Left lung (tissue), 10 donors: ENCODE data around the gene SLC9A3. TPM values are rescaled to one million over a fixed set of nuclear protein-coding genes. Genes with fewer than 3 reads are reported as not detected.

ENCODE experiments used
- ATAC-seq: fragments of 200-7000 bp; cut with Tn5 transposase; one replicate; pipeline ENCODE4 v1.9.1; 2020; ENCODE audit warnings: moderate library complexity
- DNase-seq, 4 donors: peaks; one replicate each; pipeline ENCODE4 v3.0.0-alpha.2; 2013 to 2020
- H3K27ac ChIP-seq, 2 donors: fragments of 200-600 bp; sonication (generic) in 1 of 2; one replicate each; pipeline versions ENCODE4 v1.5.0 to v1.8.0; 2020 to 2021
- H3K27me3 ChIP-seq, 2 donors: fragments of 200-600 bp; sonication (generic) in 1 of 2; one replicate each; pipeline versions ENCODE4 v1.5.0 to v1.8.0; 2020 to 2021
- H3K36me3 ChIP-seq, 2 donors: fragments of 200-600 bp; sonication (generic) in 1 of 2; one replicate each; pipeline versions ENCODE4 v1.5.0 to v1.8.0; 2020 to 2021
- H3K4me1 ChIP-seq, 2 donors: fragments of 200-600 bp; one replicate each; pipeline ENCODE4 v1.8.0; 2021
- H3K4me3 ChIP-seq, 2 donors: fragments of 200-600 bp; sonication (generic) in 1 of 2; one replicate each; pipeline versions ENCODE4 v1.5.0 to v1.8.0; 2020 to 2021; ENCODE audit warnings: mild to moderate bottlenecking in 1 of 2
- H3K9me3 ChIP-seq, 2 donors: fragments of 200-600 bp; sonication (generic) in 1 of 2; one replicate each; pipeline versions ENCODE4 v1.5.0 to v1.8.0; 2020 to 2021
- intact Hi-C, 2 donors: fragments of 100-400 bp; cut with DNase I; formaldehyde crosslinking; loops; one replicate each; pipeline versions ENCODE4 v1.11.2 to v1.14.2; 2022
- polyA plus RNA-seq, 6 donors: library from polyadenylated mRNA; unstranded; fragments of 120-200 nt; gene quantifications; one replicate each; pipeline ENCODE4 v1.2.1, GENCODE V29; 2013; ENCODE audit not compliant: insufficient read length in 6 of 6
- total RNA-seq, 2 donors: library from RNA; stranded (reverse); fragmentation: NEBNext Ultra II Directional; extraction: Animal tissue kit (Norgen Biotek cat#: 25700); gene quantifications; one replicate each; pipeline ENCODE4 v1.2.1, GENCODE V29; 2021
- TF ChIP-seq, protein P1 (sequence below), 2 donors: fragments of 200-600 bp; sonication (generic) in 1 of 2; IDR thresholded peaks; one replicate each; pipeline versions ENCODE4 v1.5.0 to v1.8.0; 2021; ENCODE audit warnings: antibody characterized with exemption in 2 of 2
- donor health status: DM: no; HTN: yes; CAD: no.
- donor health status: DM: no; HTN: no; CAD: no.

Gene SLC9A3
- total and polyA plus RNA-seq, 8 donors: 0.99 to 4.3 (median 2.9) TPM

DNA sequence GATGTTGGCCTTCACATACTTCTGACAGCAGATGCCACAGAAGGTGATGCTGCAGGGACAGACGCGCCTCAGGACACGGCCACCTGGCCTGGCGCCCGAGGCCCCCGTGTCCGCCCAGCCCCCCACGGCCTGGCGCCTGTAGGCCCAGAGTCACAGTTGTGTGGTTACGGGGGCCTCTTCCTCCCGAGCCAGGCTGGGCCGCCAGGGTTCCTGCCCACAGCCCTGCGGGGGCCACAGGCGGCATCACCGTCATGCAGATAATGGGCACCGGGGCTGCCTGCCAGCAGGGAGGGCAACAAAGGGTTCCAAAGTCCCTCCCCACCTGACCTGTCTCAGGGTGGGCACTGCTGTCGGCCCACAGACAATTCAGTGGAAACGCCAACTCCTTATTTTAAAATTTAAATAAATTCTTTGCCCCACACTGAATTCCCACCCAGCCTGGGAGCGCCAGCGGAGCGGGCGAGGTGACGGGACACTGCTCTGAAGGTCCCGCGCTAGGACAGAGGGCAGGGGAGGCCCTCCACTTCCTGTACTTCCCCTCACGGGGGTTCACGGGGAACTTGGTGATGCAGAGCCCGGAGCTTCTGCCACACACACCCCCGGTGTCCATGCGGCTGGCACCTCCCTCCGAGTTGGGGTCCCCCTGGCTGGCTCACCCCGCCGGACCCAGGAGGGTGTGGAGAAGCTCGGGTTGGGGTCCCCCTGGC, 40.7 kb downstream of the SLC9A3 start:
- DNase-seq (no peak), ATAC-seq (no peak)
- Histone ChIP-seq H3K9me3 (no peaks in the 10 kb centered on the region), H3K4me1 (no peaks in the 10 kb centered on the region), H3K36me3 (no peaks in the 10 kb centered on the region), H3K27ac (no peak overlapping the region), H3K27me3 (peaks cover 7 to 85% of the 10 kb centered on the region in 2 donors), H3K4me3 (no peak overlapping the region)
- intact Hi-C loops: no loop called here
- TF ChIP-seq, protein P1, sequence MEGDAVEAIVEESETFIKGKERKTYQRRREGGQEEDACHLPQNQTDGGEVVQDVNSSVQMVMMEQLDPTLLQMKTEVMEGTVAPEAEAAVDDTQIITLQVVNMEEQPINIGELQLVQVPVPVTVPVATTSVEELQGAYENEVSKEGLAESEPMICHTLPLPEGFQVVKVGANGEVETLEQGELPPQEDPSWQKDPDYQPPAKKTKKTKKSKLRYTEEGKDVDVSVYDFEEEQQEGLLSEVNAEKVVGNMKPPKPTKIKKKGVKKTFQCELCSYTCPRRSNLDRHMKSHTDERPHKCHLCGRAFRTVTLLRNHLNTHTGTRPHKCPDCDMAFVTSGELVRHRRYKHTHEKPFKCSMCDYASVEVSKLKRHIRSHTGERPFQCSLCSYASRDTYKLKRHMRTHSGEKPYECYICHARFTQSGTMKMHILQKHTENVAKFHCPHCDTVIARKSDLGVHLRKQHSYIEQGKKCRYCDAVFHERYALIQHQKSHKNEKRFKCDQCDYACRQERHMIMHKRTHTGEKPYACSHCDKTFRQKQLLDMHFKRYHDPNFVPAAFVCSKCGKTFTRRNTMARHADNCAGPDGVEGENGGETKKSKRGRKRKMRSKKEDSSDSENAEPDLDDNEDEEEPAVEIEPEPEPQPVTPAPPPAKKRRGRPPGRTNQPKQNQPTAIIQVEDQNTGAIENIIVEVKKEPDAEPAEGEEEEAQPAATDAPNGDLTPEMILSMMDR (IDR thresholded peaks at IDR 0.05): no peak

DNA sequence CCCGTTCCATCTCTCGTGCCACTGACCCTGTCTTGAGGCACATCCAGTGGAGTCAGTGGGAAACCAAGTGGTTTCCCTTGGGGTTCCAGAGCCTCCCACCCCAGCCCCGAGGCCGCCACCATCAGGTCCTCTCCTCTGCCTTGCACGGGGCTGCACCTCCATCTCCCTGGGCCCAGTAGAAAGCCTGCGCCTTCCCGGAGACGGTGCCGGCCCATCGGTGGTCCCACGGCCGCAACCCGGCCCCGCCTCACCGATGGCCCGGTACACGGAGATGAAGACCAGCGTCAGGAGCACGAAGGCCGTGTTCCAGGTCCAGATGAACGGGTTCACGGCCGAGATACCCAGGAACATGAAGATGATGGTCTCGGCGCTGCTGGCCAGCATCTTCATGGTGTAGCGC, 41.2 kb downstream of the SLC9A3 start:
- H3K9me3 ChIP-seq: no peaks in the 10 kb centered on the region
- DNase-seq (no peak), ATAC-seq (no peak)
- H3K4me1 ChIP-seq: no peaks in the 10 kb centered on the region
- no peaks in the 10 kb centered on the region for H3K36me3 ChIP-seq
- TF ChIP-seq, protein P1 (IDR thresholded peaks at IDR 0.05): no peak
- H3K27ac ChIP-seq: no peak overlapping the region
- intact Hi-C loops: no loop called here
- no peak overlapping the region for H3K4me3 ChIP-seq
- peaks cover 7 to 85% of the 10 kb centered on the region in 2 donors for H3K27me3 ChIP-seq

DNA sequence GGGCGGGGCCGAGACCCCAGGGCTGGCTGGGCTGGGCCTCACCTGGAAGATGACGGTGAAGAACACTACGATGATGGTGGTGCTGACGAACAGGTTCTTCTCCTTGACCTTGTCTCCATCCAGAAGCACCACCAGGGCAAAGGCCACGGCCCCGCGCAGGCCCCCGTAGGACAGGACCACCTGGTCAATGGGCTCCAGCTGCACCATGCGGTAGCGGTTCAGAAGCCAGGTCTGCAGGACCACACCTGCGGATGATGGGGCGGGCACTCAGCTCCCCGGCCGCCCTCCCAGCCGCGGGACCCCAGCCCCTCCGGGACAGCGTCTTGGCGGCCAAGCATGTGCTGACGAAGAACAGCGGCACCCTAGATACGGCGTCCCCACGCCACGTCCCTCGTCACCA, 41.7 kb downstream of the SLC9A3 start:
- Histone ChIP-seq H3K36me3 (no peaks in the 10 kb centered on the region), H3K4me1 (no peaks in the 10 kb centered on the region), H3K4me3 (no peak overlapping the region), H3K27ac (no peak overlapping the region), H3K9me3 (no peaks in the 10 kb centered on the region), H3K27me3 (peaks cover 7 to 87% of the 10 kb centered on the region in 2 donors)
- TF ChIP-seq, protein P1 (IDR thresholded peaks at IDR 0.05): no peak
- no peak for ATAC-seq
- no peak for DNase-seq
- intact Hi-C loops: no loop called here

DNA sequence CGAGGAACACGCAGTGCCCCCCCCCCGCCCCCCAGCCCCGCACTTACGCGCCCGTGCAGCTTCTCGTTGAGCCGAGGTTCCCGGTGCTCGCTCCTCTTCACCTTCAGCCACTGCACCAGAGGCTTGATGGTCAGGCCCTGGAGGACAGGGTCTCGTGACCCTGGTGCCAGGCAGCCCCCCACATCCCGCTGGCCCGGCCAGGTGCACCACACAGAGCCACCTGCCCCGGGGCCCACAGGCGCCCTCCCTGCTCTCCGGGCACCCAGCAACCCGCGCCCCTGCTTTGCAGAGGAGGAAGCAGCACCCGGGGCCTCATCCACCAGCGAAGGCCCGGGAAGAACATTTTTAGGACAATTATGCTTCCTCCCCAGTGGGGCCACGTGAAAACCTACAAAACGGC, 42.2 kb downstream of the SLC9A3 start:
- H3K4me3 ChIP-seq: no peak overlapping the region
- H3K27me3 ChIP-seq: peaks cover 9 to 92% of the 10 kb centered on the region in 2 donors
- no peak overlapping the region for H3K27ac ChIP-seq
- DNase-seq: no peak
- ATAC-seq: no peak
- no peaks in the 10 kb centered on the region for H3K4me1 ChIP-seq
- H3K36me3 ChIP-seq: no peaks in the 10 kb centered on the region
- intact Hi-C loops: no loop called here
- TF ChIP-seq, protein P1 (IDR thresholded peaks at IDR 0.05): no peak
- H3K9me3 ChIP-seq: no peaks in the 10 kb centered on the region

DNA sequence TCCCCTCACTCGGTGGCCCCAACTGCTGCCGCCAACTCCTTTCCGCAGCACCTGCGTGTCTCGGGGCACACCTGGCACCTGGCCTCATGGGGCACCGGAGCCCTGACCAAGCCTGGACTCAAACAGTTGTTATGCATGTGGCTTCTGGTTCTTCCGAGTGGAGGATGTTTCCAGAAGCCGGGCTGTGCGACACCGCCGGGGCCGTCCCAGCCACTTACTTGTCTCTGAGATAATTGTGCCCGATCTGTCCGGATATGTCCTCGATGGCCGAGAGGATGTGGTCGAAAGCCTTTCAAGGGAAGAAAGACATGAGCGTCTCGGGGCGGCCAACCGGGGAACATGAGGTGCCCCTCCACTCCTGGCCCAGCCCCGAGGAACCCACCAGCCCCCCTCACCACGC, 42.9 kb downstream of the SLC9A3 start:
- Histone ChIP-seq H3K36me3 (no peaks in the 10 kb centered on the region), H3K9me3 (no peaks in the 10 kb centered on the region), H3K4me3 (no peak overlapping the region), H3K27ac (no peak overlapping the region), H3K27me3 (peaks cover 15 to 96% of the 10 kb centered on the region in 2 donors), H3K4me1 (no peaks in the 10 kb centered on the region)
- intact Hi-C loops: no loop called here
- TF ChIP-seq, protein P1 (IDR thresholded peaks at IDR 0.05): no peak
- DNase-seq (no peak), ATAC-seq (no peak)
